ENCODE results near the gene GSTM3. TPM values are rescaled to one million over a fixed set of nuclear protein-coding genes. Genes with fewer than 3 reads are reported as not detected.

GSTM3 gene
- total and polyA plus RNA-seq, 2 of the 13 experiments (the other 11 are each of a cell fraction or from before 2014, with no cell fraction given), result 127 to 142 TPM

DNA sequence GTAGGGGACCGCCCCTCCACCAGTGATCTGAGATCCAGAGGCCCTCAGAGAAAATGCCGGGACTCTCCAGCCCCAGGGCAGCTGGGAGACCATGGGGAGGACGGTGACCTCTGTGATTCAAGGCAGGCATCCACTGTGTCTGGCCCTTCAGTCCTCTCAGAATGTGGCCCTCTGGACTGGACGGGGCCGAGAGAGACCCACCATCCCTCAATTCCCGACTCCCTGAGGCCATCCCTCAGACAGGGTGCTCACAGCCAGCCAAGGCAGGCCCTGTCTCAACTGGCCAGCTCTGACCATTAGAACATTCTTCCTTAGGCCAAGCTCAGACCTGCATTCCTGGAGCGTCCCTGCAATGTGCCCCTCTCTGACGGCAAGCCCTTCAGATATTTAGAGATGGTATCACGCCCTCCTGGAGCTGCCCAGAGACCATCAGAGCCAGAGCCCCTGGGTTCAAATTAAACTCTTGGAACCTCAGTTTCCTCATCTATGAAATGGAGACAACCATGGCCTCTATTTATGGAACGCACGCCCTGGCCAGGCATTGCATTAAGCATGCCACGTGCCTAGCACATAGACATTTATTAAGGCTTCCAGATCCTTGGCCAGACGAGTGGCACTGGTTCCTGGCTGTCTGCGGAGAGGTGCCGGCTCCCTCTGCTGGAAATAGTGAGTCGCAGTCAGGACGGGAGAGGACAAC, 32.5 kb upstream of the GSTM3 start (continued):
- TF ChIP-seq, protein P1, sequence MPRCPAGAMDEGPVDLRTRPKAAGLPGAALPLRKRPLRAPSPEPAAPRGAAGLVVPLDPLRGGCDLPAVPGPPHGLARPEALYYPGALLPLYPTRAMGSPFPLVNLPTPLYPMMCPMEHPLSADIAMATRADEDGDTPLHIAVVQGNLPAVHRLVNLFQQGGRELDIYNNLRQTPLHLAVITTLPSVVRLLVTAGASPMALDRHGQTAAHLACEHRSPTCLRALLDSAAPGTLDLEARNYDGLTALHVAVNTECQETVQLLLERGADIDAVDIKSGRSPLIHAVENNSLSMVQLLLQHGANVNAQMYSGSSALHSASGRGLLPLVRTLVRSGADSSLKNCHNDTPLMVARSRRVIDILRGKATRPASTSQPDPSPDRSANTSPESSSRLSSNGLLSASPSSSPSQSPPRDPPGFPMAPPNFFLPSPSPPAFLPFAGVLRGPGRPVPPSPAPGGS (CRISPR knock-in tag; IDR thresholded peaks at IDR 0.05), result no peak
- no peak for TF ChIP-seq ATF7-NPFF (CRISPR knock-in tag; IDR thresholded peaks at IDR 0.05; ENCODE audit: low read depth)
- TF ChIP-seq, protein P2, sequence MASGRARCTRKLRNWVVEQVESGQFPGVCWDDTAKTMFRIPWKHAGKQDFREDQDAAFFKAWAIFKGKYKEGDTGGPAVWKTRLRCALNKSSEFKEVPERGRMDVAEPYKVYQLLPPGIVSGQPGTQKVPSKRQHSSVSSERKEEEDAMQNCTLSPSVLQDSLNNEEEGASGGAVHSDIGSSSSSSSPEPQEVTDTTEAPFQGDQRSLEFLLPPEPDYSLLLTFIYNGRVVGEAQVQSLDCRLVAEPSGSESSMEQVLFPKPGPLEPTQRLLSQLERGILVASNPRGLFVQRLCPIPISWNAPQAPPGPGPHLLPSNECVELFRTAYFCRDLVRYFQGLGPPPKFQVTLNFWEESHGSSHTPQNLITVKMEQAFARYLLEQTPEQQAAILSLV (CRISPR knock-in tag; IDR thresholded peaks at IDR 0.05; ENCODE audit: borderline replicate concordance), result no peak
- TF ChIP-seq, protein P3, sequence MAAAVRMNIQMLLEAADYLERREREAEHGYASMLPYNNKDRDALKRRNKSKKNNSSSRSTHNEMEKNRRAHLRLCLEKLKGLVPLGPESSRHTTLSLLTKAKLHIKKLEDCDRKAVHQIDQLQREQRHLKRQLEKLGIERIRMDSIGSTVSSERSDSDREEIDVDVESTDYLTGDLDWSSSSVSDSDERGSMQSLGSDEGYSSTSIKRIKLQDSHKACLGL (CRISPR knock-in tag; IDR thresholded peaks at IDR 0.05), result 0 out of 2 replicates have a peak, but pooled peaks have one; percentile 15
- no peak for TF ChIP-seq SATB2 (CRISPR knock-in tag; IDR thresholded peaks at IDR 0.05)
- TF ChIP-seq ZNF263 (CRISPR knock-in tag; IDR thresholded peaks at IDR 0.05), result no peak; the same call in 1 of the 2 replicates
- no peak for TF ChIP-seq KAT7 (CRISPR knock-in tag; IDR thresholded peaks at IDR 0.05; ENCODE audit: borderline replicate concordance)
- 0 out of 2 replicates have a peak, but pooled peaks have one; percentile 38 for TF ChIP-seq ZNF383 (CRISPR knock-in tag; IDR thresholded peaks at IDR 0.05; ENCODE audit: borderline replicate concordance)
- TF ChIP-seq ZNF724P (CRISPR knock-in tag; IDR thresholded peaks at IDR 0.05; ENCODE audit: borderline replicate concordance), result no peak
- TF ChIP-seq TRIM24 (CRISPR knock-in tag; IDR thresholded peaks at IDR 0.05), result no peak
- TF ChIP-seq ARID2 (CRISPR knock-in tag; IDR thresholded peaks at IDR 0.05; ENCODE audit: borderline replicate concordance), result no peak
- TF ChIP-seq ZNF850 (CRISPR knock-in tag; conservative IDR thresholded peaks at IDR 0.05), result no peak
- peak; percentile 11; the same call in 1 of the 2 replicates for TF ChIP-seq GABPB1 (CRISPR knock-in tag; IDR thresholded peaks at IDR 0.05)
- TF ChIP-seq ZNF788 (CRISPR knock-in tag; IDR thresholded peaks at IDR 0.05; ENCODE audit: borderline replicate concordance), result no peak
- TF ChIP-seq, protein P4, sequence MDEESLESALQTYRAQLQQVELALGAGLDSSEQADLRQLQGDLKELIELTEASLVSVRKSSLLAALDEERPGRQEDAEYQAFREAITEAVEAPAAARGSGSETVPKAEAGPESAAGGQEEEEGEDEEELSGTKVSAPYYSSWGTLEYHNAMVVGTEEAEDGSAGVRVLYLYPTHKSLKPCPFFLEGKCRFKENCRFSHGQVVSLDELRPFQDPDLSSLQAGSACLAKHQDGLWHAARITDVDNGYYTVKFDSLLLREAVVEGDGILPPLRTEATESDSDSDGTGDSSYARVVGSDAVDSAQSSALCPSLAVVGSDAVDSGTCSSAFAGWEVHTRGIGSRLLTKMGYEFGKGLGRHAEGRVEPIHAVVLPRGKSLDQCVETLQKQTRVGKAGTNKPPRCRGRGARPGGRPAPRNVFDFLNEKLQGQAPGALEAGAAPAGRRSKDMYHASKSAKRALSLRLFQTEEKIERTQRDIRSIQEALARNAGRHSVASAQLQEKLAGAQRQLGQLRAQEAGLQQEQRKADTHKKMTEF (CRISPR knock-in tag; IDR thresholded peaks at IDR 0.05), result peak; percentile 63; the same call in 1 of the 2 replicates
- TF ChIP-seq ZZZ3 (CRISPR knock-in tag; IDR thresholded peaks at IDR 0.05; ENCODE audit: borderline replicate concordance), result no peak
- TF ChIP-seq ZNF343 (CRISPR knock-in tag; IDR thresholded peaks at IDR 0.05), result no peak
- TF ChIP-seq, protein P5, sequence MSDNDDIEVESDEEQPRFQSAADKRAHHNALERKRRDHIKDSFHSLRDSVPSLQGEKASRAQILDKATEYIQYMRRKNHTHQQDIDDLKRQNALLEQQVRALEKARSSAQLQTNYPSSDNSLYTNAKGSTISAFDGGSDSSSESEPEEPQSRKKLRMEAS (IDR thresholded peaks at IDR 0.05), result peak; percentile 66
- no peak for TF ChIP-seq U2AF1 (optimal IDR thresholded peaks at IDR 0.05; ENCODE audit: low read depth, low read length)
- TF ChIP-seq PCBP1 (IDR thresholded peaks at IDR 0.05; ENCODE audit: borderline replicate concordance, low read depth, low read length), result no peak
- no peak for TF ChIP-seq ZKSCAN5 (CRISPR knock-in tag; IDR thresholded peaks at IDR 0.05)
- TF ChIP-seq ZNF550 (CRISPR knock-in tag; IDR thresholded peaks at IDR 0.05; ENCODE audit: borderline replicate concordance), result no peak
- TF ChIP-seq HDAC2 (CRISPR knock-in tag; IDR thresholded peaks at IDR 0.05), result peak; percentile 40; the same call in 1 of the 2 replicates
- no peak for TF ChIP-seq JDP2 (CRISPR knock-in tag; IDR thresholded peaks at IDR 0.05; ENCODE audit: borderline replicate concordance)
- TF ChIP-seq STAT5B (CRISPR knock-in tag; IDR thresholded peaks at IDR 0.05), result no peak
- TF ChIP-seq PAX8 (CRISPR knock-in tag; IDR thresholded peaks at IDR 0.05; ENCODE audit: borderline replicate concordance), result no peak
- TF ChIP-seq ZC3H4 (CRISPR knock-in tag; IDR thresholded peaks at IDR 0.05; ENCODE audit: borderline replicate concordance), result no peak
- TF ChIP-seq ZNF7 (CRISPR knock-in tag; IDR thresholded peaks at IDR 0.05), result no peak

Data from HepG2 (cell line).